ENCODE data around the gene FA2H.

The FA2H gene

DNA sequence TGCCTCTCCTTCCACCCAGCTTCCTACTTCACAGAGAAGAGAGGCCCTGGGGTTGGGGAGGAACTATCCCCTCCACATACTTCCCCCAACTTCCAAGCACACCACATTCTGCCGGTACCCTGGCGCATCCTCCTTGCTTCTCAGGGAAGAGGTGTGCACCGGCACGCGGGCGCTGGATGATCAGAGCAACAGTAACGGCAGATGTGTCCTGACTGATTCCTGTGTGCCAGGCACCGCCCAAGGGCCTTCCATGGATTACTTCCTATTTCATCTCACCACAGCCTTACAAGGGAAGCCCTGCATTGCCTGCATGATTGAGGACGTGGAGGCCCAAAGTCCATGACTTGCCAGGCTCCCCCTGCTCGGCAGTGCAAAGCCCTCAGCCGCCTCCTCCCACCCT, 52.9 kb downstream of the FA2H start:
- no peak for ATAC-seq
- no peak for TF ChIP-seq PPARA (CRISPR knock-in tag; IDR thresholded peaks at IDR 0.05; ENCODE audit: borderline replicate concordance)
- no peak for TF ChIP-seq GLIS3 (CRISPR knock-in tag; IDR thresholded peaks at IDR 0.05)
- TF ChIP-seq SNAI2 (CRISPR knock-in tag; IDR thresholded peaks at IDR 0.05) = no peak
- no peak for TF ChIP-seq OSR1 (CRISPR knock-in tag; IDR thresholded peaks at IDR 0.05)
- TF ChIP-seq ZFP30 (CRISPR knock-in tag; IDR thresholded peaks at IDR 0.05) = no peak
- no peak for TF ChIP-seq RARB (CRISPR knock-in tag; IDR thresholded peaks at IDR 0.05)
- TF ChIP-seq, protein P1, sequence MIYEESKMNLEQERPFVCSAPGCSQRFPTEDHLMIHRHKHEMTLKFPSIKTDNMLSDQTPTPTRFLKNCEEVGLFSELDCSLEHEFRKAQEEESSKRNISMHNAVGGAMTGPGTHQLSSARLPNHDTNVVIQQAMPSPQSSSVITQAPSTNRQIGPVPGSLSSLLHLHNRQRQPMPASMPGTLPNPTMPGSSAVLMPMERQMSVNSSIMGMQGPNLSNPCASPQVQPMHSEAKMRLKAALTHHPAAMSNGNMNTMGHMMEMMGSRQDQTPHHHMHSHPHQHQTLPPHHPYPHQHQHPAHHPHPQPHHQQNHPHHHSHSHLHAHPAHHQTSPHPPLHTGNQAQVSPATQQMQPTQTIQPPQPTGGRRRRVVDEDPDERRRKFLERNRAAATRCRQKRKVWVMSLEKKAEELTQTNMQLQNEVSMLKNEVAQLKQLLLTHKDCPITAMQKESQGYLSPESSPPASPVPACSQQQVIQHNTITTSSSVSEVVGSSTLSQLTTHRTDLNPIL (CRISPR knock-in tag; IDR thresholded peaks at IDR 0.05; ENCODE audit: low read depth) = no peak
- TF ChIP-seq ZNF8 (CRISPR knock-in tag; IDR thresholded peaks at IDR 0.05) = no peak
- TF ChIP-seq ESRRG (CRISPR knock-in tag; IDR thresholded peaks at IDR 0.05) = no peak
- TF ChIP-seq TOX (CRISPR knock-in tag; IDR thresholded peaks at IDR 0.05; ENCODE audit: borderline replicate concordance) = no peak

DNA sequence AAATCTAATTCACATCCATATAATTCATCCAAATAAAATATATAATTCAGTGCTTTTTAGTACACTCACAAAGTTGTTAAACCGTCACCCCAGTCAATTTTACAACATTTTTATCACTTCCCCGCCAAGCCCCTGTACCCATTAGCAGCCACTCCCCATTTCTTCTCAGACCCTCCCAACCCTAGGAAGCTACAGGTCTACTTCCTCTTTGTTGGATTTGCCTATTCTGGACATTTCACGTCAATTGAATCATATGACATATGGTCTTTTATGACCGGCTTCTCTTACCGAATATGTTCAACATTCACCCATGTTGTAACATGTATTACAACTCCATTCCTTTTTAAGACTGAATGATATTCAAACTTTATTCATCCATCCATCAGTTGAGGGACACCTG, 54.0 kb downstream of the FA2H start:
- no peak for ATAC-seq

DNA sequence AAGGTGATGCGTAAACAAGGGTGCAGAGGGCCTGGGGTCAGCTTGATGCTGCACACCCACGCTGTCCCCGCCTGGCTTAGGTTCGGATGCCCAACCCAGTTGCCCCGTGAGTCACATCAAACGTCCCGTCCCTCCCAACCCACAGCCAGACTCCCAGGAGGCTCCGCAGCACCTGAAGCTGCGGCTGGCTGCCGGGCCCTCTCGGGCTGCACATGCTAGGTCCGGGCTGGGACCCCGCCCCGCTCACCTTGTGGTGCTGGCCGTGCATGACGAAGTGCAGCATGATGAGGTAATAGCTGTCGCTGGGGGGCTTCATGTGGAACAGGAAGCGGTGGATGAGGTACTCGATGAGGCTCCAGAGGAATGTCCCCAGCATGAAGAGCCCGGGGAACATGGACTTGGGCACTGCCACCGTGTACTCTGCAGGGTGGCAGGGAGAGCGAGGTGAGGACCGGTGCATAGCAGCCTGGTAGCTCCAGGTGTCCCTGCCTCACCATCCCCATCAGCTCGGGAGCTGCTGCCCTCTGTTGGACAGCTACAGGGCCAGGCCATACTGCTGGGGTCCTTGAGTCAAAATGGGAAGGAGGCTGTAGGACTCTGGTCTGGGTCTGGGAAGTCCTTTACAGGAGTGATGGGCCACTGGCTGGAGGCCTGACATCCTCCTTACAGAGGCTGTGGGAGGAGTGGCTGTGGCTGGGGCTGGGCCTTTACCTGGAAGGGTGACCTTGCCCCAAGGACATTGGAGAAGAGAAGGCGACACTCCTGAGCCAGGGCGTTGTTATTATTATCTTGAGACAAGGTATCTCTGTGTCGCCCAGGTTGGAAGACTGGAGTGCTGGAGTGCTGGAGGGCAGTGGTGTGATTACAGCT, 55.6 kb downstream of the FA2H start:
- TF ChIP-seq CSDC2 (CRISPR knock-in tag; IDR thresholded peaks at IDR 0.05) (no peak), ZNF565 (CRISPR knock-in tag; conservative IDR thresholded peaks at IDR 0.05; ENCODE audit: low read depth) (no peak), TCF4 (CRISPR knock-in tag; IDR thresholded peaks at IDR 0.05; ENCODE audit: borderline replicate concordance) (no peak), ZNF70 (CRISPR knock-in tag; IDR thresholded peaks at IDR 0.05) (no peak), OSR1 (CRISPR knock-in tag; IDR thresholded peaks at IDR 0.05) (no peak), BACH2 (CRISPR knock-in tag; IDR thresholded peaks at IDR 0.05; ENCODE audit: borderline replicate concordance) (no peak), TOX (CRISPR knock-in tag; IDR thresholded peaks at IDR 0.05; ENCODE audit: borderline replicate concordance) (no peak), ARNTL (CRISPR knock-in tag; IDR thresholded peaks at IDR 0.05; ENCODE audit: borderline replicate concordance, low read depth) (no peak), ZNF8 (CRISPR knock-in tag; IDR thresholded peaks at IDR 0.05) (no peak), SNAI2 (CRISPR knock-in tag; IDR thresholded peaks at IDR 0.05) (no peak), PPARA (CRISPR knock-in tag; IDR thresholded peaks at IDR 0.05; ENCODE audit: borderline replicate concordance) (no peak), RARB (CRISPR knock-in tag; IDR thresholded peaks at IDR 0.05) (no peak), ZFP30 (CRISPR knock-in tag; IDR thresholded peaks at IDR 0.05) (no peak), ISL1 (CRISPR knock-in tag; IDR thresholded peaks at IDR 0.05) (no peak), ZFP3 (CRISPR knock-in tag; IDR thresholded peaks at IDR 0.05) (no peak), GLIS3 (CRISPR knock-in tag; IDR thresholded peaks at IDR 0.05) (no peak)
- TF ChIP-seq, protein P1 (CRISPR knock-in tag; IDR thresholded peaks at IDR 0.05; ENCODE audit: low read depth) = no peak
- TF ChIP-seq, protein P2, sequence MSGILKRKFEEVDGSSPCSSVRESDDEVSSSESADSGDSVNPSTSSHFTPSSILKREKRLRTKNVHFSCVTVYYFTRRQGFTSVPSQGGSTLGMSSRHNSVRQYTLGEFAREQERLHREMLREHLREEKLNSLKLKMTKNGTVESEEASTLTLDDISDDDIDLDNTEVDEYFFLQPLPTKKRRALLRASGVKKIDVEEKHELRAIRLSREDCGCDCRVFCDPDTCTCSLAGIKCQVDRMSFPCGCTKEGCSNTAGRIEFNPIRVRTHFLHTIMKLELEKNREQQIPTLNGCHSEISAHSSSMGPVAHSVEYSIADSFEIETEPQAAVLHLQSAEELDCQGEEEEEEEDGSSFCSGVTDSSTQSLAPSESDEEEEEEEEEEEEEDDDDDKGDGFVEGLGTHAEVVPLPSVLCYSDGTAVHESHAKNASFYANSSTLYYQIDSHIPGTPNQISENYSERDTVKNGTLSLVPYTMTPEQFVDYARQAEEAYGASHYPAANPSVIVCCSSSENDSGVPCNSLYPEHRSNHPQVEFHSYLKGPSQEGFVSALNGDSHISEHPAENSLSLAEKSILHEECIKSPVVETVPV (CRISPR knock-in tag; IDR thresholded peaks at IDR 0.05) = no peak

More for the DNA sequence above, 54.0 kb downstream of the FA2H start:
- no peak for TF ChIP-seq ZFP30 (CRISPR knock-in tag; IDR thresholded peaks at IDR 0.05)
- no peak for TF ChIP-seq PPARA (CRISPR knock-in tag; IDR thresholded peaks at IDR 0.05; ENCODE audit: borderline replicate concordance)
- no peak for TF ChIP-seq ESRRG (CRISPR knock-in tag; IDR thresholded peaks at IDR 0.05)
- TF ChIP-seq ZC3H10 (CRISPR knock-in tag; IDR thresholded peaks at IDR 0.05) = no peak

DNA sequence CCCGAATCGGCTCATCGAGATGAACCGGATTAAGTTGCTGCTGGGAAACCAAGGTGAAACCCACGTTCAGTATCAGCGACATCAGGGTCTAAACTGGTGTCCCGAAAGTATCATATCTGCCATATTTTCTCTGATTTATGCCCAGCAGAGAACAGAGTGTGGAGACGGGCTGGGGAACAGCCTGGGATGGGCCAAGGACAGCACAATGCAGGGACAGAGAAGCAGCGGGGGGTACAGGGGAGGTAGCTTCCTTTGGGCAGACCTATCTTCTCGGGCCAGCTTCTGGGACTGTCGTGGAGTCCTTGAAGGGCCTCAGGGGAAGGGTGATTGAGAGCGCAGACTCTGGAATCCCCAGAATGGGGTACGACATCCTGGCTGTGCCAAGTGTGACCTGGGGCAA, 56.5 kb downstream of the FA2H start:
- no peak for ATAC-seq
- TF ChIP-seq ZNF565 (CRISPR knock-in tag; conservative IDR thresholded peaks at IDR 0.05; ENCODE audit: low read depth) (no peak), ESRRG (CRISPR knock-in tag; IDR thresholded peaks at IDR 0.05) (no peak), POU6F1 (CRISPR knock-in tag; IDR thresholded peaks at IDR 0.05; ENCODE audit: borderline replicate concordance, low read depth) (no peak), ZNF8 (CRISPR knock-in tag; IDR thresholded peaks at IDR 0.05) (no peak), ZFP30 (CRISPR knock-in tag; IDR thresholded peaks at IDR 0.05) (no peak), ZFP3 (CRISPR knock-in tag; IDR thresholded peaks at IDR 0.05) (no peak), PPARA (CRISPR knock-in tag; IDR thresholded peaks at IDR 0.05; ENCODE audit: borderline replicate concordance) (no peak), RARB (CRISPR knock-in tag; IDR thresholded peaks at IDR 0.05) (no peak), CSDC2 (CRISPR knock-in tag; IDR thresholded peaks at IDR 0.05) (no peak), TCF4 (CRISPR knock-in tag; IDR thresholded peaks at IDR 0.05; ENCODE audit: borderline replicate concordance) (no peak), OSR1 (CRISPR knock-in tag; IDR thresholded peaks at IDR 0.05) (no peak), GLIS3 (CRISPR knock-in tag; IDR thresholded peaks at IDR 0.05) (no peak), ARNTL (CRISPR knock-in tag; IDR thresholded peaks at IDR 0.05; ENCODE audit: borderline replicate concordance, low read depth) (no peak), SNAI2 (CRISPR knock-in tag; IDR thresholded peaks at IDR 0.05) (no peak), TOX (CRISPR knock-in tag; IDR thresholded peaks at IDR 0.05; ENCODE audit: borderline replicate concordance) (no peak), ISL1 (CRISPR knock-in tag; IDR thresholded peaks at IDR 0.05) (no peak), ZNF70 (CRISPR knock-in tag; IDR thresholded peaks at IDR 0.05) (no peak), ZC3H10 (CRISPR knock-in tag; IDR thresholded peaks at IDR 0.05) (no peak)
- TF ChIP-seq, protein P3, sequence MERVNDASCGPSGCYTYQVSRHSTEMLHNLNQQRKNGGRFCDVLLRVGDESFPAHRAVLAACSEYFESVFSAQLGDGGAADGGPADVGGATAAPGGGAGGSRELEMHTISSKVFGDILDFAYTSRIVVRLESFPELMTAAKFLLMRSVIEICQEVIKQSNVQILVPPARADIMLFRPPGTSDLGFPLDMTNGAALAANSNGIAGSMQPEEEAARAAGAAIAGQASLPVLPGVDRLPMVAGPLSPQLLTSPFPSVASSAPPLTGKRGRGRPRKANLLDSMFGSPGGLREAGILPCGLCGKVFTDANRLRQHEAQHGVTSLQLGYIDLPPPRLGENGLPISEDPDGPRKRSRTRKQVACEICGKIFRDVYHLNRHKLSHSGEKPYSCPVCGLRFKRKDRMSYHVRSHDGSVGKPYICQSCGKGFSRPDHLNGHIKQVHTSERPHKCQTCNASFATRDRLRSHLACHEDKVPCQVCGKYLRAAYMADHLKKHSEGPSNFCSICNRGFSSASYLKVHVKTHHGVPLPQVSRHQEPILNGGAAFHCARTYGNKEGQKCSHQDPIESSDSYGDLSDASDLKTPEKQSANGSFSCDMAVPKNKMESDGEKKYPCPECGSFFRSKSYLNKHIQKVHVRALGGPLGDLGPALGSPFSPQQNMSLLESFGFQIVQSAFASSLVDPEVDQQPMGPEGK (CRISPR knock-in tag; IDR thresholded peaks at IDR 0.05; ENCODE audit: borderline replicate concordance) = no peak
- TF ChIP-seq, protein P2 (CRISPR knock-in tag; IDR thresholded peaks at IDR 0.05) = no peak

More for the DNA sequence above, 55.6 kb downstream of the FA2H start:
- ATAC-seq = no peak; the same call in 2 of the 3 replicates

Data from SK-N-SH treated with all-trans-retinoic acid at 6 μM for 48 hours (cell line).